SW480 (cell line): ENCODE measurements around the gene MYEOV.

Source experiments
- DNase-seq: peaks from one replicate; pipeline ENCODE4 v3.0.0-alpha.2; 2016; ENCODE audit warnings: low spot score

MYEOV gene

DNA sequence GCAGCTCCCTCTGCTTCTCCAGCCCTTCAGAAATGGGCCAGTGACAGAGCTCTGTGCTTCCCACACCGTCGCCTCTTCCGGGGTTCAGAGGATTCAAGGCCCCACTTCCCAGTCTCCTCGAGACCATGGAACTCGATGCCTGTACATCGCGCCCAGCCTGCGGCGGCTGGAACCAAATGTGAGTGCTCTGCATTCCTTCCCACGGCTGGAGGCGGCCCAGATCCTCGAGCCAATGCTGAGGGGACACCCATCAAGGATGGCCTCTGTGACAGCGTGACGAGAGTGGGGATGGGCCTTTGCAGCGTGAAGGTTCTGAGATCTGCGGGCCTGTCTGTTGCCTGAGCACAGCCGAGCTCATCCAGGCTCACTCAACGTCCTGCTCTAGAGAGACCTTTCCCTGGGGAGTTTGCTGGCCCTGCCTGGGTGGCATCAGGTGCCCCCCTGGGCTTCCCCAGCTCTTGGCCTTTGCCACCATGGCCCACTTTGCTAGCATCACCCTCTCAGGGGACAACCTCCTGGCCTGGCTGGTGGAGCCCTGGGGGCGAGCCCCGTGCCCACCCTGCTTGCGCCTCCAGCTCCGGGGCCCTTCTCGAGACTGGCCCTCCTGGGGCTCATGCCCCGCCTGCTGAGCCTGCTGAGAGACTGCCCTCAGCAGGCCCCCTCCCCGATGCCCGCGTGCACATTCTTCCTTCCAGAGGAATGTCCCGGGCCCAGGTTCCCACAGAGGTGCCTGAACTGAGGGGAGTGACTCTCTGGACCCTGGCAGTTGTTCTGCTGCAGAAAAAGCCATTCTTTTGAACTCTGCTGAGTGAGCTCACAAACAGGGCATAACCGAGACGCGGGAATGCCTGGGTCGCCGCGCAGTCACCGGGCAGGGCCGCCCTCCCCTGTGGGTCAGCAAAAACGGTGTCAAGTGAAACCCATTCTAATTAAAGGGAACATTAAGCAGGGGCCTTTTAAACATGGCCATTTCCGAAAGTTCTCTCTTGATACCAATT, 7.3 kb upstream of the MYEOV start:
- no peak for DNase-seq

DNA sequence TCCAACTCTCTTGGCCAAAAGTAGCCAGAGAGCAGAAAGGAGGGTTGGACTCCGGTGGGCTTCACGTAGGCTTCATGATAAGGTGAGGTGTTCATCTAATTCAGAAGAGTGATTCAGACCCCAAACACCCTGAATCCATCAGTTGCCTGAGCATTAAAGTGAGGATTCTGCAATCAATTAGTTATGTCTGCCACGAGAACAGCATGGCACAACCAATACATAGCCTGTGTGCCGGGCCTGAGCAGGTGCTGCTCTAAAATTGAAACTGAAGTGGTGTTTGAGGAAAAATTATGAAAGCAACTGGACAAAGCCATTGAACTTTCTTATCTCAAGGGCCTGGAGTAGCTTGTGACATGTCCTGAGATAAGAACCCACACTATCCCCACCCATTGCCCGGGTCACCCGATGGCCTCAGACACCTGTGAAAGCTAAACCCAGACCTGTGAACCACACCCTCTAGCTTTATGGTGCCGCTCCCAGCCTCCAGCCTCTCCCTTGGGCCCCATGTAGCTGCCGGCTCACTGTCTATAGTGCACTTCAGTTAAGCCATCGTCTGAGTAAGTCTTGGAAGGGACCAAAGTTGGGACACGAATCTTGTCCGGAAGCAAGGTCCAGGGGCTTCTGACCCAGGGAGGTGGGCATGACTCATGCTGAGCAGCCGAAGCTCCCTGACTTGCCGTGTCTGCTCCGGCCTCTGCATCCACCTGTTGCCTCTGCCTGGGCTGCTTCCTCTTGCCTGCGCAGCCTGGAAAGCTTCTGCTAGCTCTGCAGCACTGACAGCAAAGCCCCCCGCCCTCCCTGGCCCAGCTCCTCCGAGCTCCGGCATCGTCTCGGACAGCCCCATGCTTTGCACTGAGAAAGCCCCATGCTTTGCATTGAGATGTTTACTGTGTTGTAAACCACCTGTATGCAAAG, 5.7 kb upstream of the MYEOV start:
- peak; percentile 76 for DNase-seq

DNA sequence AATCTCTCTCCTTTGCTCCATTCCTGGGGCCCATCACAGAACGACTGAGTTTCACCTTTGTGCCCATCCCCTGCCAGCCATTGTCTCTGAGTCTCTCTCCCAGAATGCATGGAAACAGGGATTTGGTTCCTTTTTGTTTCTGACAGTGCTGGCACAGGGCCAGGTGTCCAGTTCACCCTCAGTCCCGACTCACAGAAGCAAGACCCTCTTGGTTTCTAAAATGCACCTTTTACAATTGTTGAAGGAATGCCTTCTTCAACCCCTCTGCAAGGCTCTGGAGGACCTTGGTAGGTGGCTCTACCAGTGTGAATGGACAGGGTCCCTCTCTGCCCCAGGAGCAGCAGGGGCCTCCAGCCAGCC, 5.1 kb upstream of the MYEOV start:
- no peak for DNase-seq

DNA sequence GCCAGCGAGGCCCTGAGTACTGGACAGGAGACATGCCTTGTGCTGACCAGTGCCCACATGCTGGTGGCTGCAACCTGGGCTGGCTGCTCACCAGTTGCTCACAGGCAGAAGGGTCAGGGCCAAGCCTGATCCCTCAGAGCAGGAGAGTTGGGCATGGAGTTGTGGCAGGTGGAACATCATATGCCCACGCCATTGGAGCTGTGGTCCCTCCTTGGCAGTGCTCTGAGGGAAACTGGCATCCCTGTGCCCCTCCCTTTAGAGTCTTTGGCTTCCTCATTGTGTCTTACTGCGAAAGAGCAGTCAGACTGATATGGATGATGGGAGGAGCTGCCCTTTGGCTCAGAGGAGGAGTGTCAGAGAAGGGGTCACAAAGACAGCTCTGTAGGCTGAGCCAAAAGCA, 3.1 kb upstream of the MYEOV start:
- no peak for DNase-seq

DNA sequence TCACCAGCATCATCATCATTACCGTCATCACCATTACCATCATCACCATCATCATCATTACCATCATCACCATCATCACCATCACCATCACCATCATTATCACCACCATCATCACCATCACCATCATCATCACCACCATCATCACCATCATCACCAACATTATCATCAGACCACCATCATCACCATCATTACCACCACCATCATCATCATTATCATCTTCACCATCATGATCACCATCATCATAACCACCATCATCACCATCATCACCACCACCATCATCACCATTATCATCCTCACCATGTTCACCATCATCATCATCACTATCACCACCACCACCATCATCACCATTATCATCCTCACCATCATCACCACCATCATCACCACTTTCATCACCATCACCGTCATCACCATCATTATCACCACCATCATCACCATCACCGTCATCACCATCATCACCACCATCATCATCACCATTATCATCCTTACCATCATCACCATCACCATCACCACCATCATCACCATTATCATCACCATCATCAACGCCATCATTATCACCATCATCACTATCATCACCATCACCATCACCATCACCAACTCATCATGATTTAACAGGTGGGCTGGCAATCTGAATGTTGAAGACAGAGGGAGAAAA, 2.4 kb upstream of the MYEOV start:
- no peak for DNase-seq

DNA sequence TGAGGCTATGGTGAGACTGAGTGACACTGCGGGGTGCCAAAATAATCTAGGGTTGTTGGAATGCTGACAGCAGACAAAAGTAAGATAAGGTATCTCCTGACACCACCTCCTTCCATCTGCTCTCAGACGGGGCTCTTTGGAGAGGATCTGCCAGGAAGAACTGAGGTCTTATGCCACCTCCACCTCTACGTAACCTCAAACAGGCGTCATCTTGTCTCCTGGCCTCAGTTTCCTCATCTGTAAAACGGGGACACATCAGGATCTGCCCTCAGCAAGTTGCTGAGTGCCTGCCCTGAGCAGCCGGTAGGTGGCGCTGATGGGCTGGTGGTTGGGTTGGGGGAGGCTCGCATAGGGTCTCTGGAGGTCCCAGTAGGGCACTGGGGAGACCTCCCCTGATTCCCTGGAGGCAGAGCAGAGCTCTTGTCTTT, 1.7 kb upstream of the MYEOV start:
- DNase-seq, result no peak

DNA sequence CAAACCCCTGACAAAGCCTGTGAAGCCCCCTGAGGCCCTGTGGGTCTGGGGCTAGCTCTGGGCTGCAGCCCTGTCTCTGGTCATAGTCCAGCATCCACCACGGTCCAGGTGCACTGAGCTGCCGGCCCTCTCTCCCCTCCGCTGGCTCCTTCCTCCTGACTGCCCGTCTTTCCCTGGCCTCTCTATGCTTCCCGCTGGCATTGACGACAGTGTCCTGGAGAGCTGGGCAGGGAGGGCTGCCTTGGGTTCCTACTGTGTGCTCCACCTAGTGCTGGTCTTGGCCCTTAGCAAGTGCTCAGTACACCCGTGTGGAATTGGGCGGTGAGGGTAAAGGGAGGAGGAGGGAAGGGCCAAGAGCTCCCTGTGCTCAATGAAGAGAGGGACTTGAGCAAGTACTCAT, 868 bp upstream of the MYEOV start:
- DNase-seq, result no peak

DNA sequence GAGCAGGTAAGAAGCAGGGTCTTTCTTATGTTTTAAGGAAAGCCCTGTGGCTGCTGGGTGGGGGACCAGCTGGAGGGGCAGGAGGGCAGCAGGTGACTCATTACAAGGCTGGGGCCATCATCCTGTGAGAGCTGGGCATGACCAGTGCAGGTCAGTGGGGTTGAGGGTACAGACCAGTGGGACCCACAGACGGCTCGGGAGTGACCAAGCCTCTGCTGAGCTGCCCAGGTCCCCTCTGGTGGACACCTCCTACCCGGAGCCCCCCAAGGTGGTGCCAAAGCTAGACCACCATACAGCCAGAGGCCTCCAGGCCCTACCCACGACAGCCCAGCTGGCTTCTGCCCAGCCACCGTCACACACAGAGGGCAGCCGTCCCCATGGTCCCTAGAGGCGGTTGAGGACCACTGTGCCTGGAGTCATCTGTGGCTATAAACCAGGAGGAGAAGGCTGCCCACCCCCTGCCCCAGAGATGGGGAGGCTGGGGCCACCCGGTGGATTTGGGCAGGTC, 670 bp downstream of the MYEOV start:
- DNase-seq, result peak; percentile 42

DNA sequence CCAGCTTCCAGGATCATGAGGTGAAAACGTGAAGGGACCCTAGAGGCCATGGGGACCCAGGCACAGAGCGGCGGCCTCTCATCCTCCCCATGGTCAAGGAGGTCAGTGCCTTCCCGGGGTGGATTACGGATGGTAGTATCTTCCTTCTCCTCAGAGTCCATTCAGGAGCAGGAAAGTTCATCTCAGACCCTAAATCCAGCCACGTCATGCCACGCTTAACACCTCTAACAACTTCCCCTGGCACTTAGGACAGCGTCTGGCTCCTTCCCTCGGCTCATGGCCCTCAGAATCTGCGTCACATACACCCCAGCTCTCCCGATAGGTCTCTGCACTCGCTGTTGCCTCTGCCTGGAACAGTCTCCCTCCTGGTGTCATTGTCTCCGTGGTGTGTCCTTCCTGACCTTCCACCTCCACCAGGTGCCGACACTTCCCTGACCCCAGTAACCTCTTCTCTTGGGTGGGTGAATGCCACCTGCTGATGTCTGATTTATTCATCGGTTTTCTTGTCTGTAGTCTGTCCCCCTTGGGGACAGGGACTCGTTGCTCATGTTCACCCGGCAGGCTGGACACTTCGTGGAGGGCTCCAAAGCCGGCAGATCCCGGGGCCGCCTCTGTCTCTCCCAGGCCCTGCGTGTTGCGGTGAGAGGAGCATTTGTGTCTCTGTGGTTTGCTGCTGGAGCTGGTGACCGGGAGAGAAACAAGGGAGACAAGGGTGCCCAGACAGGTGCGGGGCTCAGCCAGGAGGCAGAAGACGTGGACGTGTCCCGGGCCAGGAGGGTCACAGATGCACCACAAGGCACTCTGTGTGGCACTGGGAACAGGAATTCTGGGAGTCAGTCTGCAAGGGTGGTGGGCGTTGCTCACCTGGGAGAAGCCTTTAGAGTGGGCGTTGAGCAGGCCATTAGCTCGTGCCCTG, 1.4 kb downstream of the MYEOV start:
- DNase-seq, result peak; percentile 53

DNA sequence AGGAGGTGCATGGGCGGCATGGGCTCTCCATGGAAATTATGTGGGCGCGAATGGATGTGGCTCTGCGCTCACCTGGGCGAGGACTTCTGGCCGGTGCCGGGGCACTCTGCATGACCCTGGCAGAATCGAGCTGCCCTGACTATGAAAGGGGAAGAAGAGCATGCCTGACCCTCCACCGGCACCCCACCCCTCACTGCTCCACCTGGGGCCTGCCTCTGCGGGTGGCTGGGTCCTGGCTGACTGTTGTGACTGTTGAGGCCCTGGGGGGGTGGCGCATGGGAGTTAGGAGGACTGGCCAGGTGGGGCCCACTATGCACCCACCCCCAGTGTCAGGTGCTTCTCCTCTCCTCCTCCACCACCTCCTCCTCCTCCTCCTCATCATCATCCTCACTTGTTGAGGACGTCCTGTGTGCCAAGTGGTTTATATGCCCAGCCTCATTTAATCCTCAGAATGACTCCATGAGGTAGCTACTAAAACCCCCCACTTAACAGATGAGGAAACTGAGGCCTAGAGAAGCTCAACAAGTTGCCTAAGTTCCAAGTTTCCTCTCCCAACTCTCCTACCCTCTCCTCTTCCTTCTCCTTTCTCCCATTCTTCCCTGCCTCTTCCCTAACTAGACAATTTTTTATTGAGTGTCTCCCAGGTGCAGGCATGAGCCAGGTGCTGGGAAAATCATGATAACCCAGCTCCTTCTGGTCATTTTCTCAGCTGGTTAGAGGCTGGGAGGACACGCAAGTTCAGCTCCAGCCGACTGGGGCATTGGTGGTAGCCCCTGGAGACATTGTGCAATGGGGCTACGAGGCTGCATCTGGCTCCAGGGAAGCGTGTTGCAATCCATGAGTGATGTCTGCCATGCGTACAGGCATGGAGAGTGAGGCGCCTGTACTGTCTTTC, 2.3 kb downstream of the MYEOV start:
- DNase-seq, result peak; percentile 36

DNA sequence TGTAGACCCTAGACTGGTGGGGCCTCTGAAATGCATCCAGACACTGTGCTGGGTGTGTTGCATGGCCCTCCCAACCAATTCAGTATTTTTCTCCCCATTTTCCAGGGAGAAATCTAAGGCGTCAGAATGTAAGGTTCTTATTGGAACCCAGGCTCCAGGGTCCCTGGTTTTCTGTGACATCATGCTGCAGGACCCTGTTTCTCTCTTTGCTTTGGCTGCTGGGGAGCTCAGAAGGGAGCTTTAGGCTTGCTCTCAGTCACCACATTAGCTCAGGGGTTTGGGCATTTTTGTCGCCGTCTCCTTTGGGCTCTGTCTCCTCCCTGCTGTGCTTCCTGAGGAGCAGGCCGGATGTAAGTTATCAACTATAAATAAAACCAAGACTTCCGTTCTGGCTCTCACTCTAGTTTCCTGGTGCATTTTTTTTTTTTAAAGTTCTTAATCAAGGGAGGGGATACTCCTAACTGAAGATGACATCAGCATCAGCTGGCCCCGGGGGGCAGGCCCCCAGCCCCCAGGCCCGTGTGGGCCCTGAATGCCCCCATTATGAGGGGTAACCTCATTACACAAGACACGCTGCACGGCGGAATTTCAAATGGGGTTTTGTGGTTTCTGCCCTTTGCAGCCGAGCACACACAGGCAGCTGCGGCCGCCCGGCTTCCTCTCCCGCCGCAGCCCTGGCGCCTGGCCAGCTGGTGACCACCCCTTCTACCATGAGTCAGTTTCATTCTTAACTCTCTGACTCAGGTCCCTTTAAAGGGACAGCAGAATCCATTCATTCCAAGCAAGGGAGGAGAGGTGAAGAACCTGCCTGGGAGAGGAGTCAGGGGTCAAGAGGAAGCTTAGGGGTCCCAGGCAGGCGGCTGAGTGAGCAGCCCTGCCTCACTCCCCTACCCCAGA, 3.2 kb downstream of the MYEOV start:
- DNase-seq, result peak; percentile 98

DNA sequence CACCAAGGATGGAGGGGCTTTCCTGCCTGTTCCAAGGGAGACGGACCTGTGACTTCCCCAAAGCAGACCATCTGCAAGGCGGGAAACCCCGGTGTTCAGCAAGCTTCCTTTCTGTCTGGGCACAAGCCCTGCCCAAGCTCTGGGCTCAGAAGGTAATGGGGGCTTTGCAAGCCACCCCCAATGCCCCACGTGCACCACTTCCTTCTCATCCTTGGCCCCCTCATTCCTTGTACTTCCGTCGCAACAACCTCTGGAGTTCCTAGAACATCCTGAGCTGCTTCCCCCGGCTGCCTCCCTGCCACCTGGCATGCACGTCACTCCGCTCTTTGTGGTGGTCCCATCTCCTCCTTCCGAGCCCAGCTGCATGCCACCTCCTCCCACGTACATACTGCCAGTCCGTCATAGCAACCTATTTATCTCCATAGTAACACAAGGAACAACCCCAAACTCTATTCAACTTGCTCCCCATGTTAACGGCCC, 3.9 kb downstream of the MYEOV start:
- peak; percentile 72 for DNase-seq

DNA sequence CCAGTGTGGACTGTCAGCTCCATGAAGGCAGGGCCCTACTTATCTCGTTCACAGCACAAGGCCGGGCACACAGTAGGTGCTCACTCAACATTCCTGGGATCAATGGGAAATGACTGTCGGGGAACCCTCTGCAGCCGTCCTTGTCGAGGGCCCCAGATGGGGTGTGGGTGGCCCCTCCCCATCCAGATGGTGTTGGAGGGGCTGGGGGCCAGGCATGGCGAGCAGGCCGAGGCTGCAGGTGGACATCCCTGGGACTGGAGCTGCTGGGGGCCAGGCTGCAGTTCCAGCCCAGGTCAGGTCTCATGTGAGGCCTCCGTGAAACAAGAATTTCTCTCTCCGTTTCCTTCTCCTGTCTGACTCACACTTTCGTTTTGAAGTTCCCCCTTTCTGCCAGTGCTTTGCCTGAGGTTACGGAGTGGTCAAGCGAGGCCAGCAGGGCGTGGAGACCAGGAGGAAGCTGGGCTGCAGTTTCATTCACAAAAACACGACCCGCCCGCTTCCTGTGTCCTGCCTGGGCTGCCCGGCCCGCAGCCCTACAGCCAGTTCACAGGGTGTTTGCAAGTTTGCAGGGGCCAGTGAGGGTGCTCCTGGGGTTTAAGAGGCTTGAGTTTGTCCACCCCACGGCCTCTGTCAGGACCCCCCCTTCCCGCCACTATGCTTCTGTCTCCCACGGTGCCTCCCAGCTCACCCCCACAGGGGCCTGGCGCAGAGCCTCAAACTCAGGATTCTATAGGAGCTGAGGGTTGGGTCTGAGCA, 4.5 kb downstream of the MYEOV start:
- peak; percentile 96 for DNase-seq

DNA sequence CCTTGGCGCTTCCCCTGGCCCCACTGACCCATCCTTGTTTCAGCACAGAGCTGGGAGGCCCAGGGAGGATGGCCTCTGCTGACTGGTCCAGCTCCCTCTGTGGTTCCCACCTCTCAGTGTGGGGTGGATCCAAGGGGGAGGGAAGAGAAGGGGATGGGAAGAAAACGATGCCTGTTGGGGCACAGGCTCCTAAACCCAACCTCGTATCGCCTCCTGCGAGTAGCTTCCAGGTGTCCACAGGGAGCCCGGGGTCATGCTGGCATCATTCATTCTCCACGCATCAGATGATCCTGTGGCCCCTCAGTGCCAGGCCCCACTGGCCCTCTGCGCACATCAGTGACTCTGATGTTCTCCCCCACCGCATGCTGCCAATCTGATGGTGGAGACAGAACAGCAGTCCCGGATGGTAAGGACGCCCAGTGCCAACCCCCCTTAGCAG, 5.1 kb downstream of the MYEOV start:
- DNase-seq, result peak; percentile 35

DNA sequence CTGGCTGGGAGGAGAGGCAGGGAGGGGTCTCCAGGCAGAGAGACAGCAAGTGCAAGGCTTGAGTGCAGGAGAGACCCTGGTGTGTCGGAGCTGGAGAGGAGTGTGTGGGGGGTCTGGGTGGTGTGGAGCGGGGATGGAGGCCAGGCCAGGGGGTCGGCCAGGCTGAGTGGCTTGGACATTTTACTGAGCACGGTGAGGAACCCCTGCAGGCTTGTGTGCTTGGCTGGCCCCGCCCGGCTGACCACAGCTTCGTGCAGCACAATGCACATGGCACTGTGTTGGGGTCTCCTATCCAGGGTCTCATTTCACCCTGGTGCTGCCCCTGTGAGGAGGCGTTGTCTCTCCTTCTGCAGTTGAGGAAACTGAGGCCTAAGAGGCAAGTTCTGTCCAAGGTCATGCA, 5.6 kb downstream of the MYEOV start:
- DNase-seq, result no peak

DNA sequence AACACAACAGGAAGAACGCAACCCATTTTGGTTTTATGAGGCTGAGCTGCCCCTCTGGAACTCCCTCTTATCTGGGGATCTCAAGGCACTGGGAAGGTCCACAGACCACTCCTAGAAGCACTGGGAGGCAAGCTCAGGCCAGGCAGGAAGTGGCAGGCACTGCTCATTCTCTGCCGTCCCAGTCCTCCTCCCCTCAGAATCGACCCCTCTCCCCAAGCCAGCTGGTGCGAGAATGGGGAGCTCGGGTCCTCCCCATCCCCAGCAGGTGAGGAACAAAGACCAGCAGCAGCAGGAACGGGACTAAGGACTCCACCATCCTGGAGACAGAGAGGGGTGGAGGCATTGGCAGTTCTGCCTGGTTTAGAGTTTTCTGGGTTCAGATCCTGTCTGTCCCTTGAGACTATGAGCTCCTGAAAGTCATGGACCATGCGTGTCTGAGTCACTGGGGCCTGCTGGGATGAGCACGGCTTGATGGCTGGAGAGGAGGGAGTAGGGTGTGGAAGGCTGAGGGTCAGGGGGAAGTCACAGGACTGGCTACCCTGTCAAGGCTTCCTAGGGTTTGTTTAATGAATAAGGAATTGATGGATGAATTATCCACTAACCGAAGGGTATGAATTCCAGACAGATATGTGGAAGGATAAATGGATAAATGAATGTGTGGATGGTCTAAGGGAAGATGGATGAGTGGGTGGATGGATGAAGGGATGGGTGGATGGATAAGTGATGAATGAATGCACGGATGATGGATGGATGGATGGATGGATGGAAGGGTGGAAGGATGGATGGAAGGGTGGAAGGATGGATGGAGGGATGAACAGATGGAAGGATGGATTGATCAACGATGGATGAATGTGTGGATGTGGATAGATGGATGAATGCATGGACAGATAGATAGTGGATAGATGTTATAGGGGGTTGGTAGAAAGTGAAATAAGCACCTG, 6.4 kb downstream of the MYEOV start:
- DNase-seq, result peak; percentile 57

DNA sequence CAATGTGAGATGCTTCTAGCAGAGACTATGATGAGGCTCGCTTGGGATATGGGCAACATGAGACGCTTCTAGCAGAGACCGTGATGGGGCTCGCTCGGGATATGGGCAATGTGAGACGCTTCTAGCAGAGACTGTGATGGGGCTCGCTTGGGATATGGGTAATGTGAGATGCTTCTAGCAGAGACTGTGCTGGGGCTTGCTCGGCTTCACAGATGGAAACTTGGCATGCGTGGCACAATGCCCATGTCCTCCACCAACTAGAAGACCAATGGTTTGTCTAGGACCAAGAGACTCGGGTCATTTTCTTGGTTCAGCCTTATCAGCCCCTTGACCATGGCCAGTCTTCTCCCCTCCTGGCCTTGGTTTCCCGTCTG, 7.1 kb downstream of the MYEOV start:
- DNase-seq, result no peak
